Astrocyte (in vitro differentiated cells and primary cell): ENCODE data around the gene NPY5R. TPM values are rescaled to one million over a fixed set of nuclear protein-coding genes. Genes with fewer than 3 reads are reported as not detected.

Experiments used
- DNase-seq: peaks from one replicate; pipeline ENCODE4 v3.0.0-alpha.2; 2010; ENCODE audit warnings: low read depth
- FAIRE-seq: peaks from 2 replicates; lab custom pipeline; 2011; peaks lifted over from hg19 to GRCh38; lab: Jason Lieb, UNC
- H2AFZ ChIP-seq: 2 replicates; pipeline ENCODE4 v1.6.0; 2012; ENCODE audit warnings: low read depth, low read length, inconsistent platforms
- H3K27ac ChIP-seq: 2 replicates; pipeline ENCODE4 v1.5.1; 2011; ENCODE audit warnings: low read depth, low read length, inconsistent platforms
- H3K27me3 ChIP-seq: 2 replicates; pipeline ENCODE4 v1.6.0; 2011; ENCODE audit warnings: low read length, inconsistent platforms; ENCODE audit not compliant: insufficient read depth
- H3K36me3 ChIP-seq: 2 replicates; pipeline ENCODE4 v1.5.1; 2011; ENCODE audit warnings: low read length, inconsistent platforms; ENCODE audit not compliant: insufficient read depth
- H3K4me1 ChIP-seq: 2 replicates; pipeline ENCODE4 v1.5.1; 2011; ENCODE audit warnings: low read length, inconsistent platforms; ENCODE audit not compliant: insufficient read depth
- H3K4me2 ChIP-seq: 2 replicates; pipeline ENCODE4 v1.6.0; 2012; ENCODE audit warnings: low read length, inconsistent platforms
- H3K4me3 ChIP-seq: 2 replicates; pipeline ENCODE4 v1.5.1; 2011; ENCODE audit warnings: low read depth, mild to moderate bottlenecking, low read length, inconsistent platforms; ENCODE audit not compliant: insufficient read depth
- H3K79me2 ChIP-seq: 2 replicates; pipeline ENCODE4 v1.6.0; 2012; ENCODE audit warnings: mild to moderate bottlenecking, low read length, inconsistent platforms; ENCODE audit not compliant: insufficient read depth
- H3K9ac ChIP-seq: 2 replicates; pipeline ENCODE4 v1.6.0; 2012; ENCODE audit warnings: mild to moderate bottlenecking, low read length, inconsistent platforms
- H3K9me3 ChIP-seq: 2 replicates; pipeline ENCODE4 v1.5.1; 2012; ENCODE audit warnings: low read depth, mild to moderate bottlenecking, low read length, inconsistent platforms; ENCODE audit not compliant: insufficient read depth
- H4K20me1 ChIP-seq: 2 replicates; pipeline ENCODE4 v1.6.0; 2012; ENCODE audit warnings: low read length, inconsistent platforms; ENCODE audit not compliant: insufficient read depth
- H3K27ac Mint-ChIP-seq: one replicate; pipeline ENCODE4 v1.8.0; 2021; ENCODE audit warnings: mild to moderate bottlenecking, mixed read lengths; ENCODE audit not compliant: unreplicated experiment
- H3K27me3 Mint-ChIP-seq: one replicate; pipeline ENCODE4 v1.8.0; 2021; ENCODE audit warnings: low read depth, mixed read lengths; ENCODE audit not compliant: unreplicated experiment
- H3K36me3 Mint-ChIP-seq: one replicate; pipeline ENCODE4 v1.8.0; 2021; ENCODE audit warnings: low read depth, mixed read lengths; ENCODE audit not compliant: unreplicated experiment
- H3K4me1 Mint-ChIP-seq: one replicate; pipeline ENCODE4 v1.8.0; 2021; ENCODE audit warnings: low read depth, mixed read lengths; ENCODE audit not compliant: unreplicated experiment
- H3K4me3 Mint-ChIP-seq: one replicate; pipeline ENCODE4 v1.8.0; 2021; ENCODE audit warnings: mild to moderate bottlenecking, moderate library complexity, mixed read lengths; ENCODE audit not compliant: unreplicated experiment
- H3K9me3 Mint-ChIP-seq: one replicate; pipeline ENCODE4 v1.8.0; 2021; ENCODE audit warnings: mild to moderate bottlenecking, mixed read lengths; ENCODE audit not compliant: unreplicated experiment
- EZH2 ChIP-seq: IDR thresholded peaks from 2 replicates; pipeline ENCODE4 v1.6.1; 2012; ENCODE audit warnings: mild to moderate bottlenecking, low read length, inconsistent platforms; ENCODE audit not compliant: insufficient read depth
- total RNA-seq: library from RNA; stranded (reverse); gene quantifications from 2 replicates; pipeline ENCODE4 v1.2.1, GENCODE V29; 2021
- TF ChIP-seq, protein P1 (sequence below): IDR thresholded peaks from 2 replicates; pipeline ENCODE4 v1.5.1; 2011; ENCODE audit warnings: low read depth, mild to moderate bottlenecking, inconsistent platforms, low read length, moderate library complexity; ENCODE audit not compliant: insufficient read depth

Gene NPY5R
- total RNA-seq, 1 donor from 2014 or later = not detected

DNA sequence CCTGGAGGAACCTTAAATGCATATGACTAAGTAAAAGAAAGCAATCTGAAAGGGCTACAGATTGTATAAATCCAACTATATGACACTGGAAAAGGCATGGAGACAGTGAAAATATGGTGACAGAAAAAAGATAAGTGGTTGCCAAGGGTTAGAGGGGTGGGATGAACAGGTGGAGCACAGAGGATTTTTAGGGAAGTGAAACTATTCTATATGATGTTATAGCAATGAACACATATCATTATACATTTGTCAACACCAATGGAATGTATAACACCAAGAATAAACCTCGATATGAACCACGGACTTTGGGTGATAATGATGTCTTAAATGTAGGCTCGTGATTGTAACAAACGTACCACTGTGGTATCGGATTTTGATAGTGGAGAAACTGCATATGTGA is 40.7 kb downstream of the NPY5R start:
- Mint-ChIP-seq H3K4me3 (no peak overlapping the region), H3K27ac (no peak overlapping the region), H3K9me3 (no peaks in the 10 kb centered on the region), H3K27me3 (no peaks in the 10 kb centered on the region), H3K36me3 (no peaks in the 10 kb centered on the region), H3K4me1 (no peaks in the 10 kb centered on the region)
- no peaks in the 10 kb centered on the region for H3K36me3 ChIP-seq
- DNase-seq (no peak), FAIRE-seq (no peak)
- H3K9ac ChIP-seq = no peak overlapping the region
- H3K4me1 ChIP-seq = no peaks in the 10 kb centered on the region
- no peaks in the 10 kb centered on the region for H3K9me3 ChIP-seq
- no peaks in the 10 kb centered on the region for H3K79me2 ChIP-seq
- H3K27ac ChIP-seq = no peak overlapping the region
- TF ChIP-seq EZH2 = no peak
- TF ChIP-seq, protein P1, sequence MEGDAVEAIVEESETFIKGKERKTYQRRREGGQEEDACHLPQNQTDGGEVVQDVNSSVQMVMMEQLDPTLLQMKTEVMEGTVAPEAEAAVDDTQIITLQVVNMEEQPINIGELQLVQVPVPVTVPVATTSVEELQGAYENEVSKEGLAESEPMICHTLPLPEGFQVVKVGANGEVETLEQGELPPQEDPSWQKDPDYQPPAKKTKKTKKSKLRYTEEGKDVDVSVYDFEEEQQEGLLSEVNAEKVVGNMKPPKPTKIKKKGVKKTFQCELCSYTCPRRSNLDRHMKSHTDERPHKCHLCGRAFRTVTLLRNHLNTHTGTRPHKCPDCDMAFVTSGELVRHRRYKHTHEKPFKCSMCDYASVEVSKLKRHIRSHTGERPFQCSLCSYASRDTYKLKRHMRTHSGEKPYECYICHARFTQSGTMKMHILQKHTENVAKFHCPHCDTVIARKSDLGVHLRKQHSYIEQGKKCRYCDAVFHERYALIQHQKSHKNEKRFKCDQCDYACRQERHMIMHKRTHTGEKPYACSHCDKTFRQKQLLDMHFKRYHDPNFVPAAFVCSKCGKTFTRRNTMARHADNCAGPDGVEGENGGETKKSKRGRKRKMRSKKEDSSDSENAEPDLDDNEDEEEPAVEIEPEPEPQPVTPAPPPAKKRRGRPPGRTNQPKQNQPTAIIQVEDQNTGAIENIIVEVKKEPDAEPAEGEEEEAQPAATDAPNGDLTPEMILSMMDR = no peak
- H3K4me3 ChIP-seq = no peak overlapping the region
- no peaks in the 10 kb centered on the region for H4K20me1 ChIP-seq
- no peak overlapping the region for H3K4me2 ChIP-seq
- H2AFZ ChIP-seq = no peak overlapping the region
- H3K27me3 ChIP-seq = no peaks in the 10 kb centered on the region

DNA sequence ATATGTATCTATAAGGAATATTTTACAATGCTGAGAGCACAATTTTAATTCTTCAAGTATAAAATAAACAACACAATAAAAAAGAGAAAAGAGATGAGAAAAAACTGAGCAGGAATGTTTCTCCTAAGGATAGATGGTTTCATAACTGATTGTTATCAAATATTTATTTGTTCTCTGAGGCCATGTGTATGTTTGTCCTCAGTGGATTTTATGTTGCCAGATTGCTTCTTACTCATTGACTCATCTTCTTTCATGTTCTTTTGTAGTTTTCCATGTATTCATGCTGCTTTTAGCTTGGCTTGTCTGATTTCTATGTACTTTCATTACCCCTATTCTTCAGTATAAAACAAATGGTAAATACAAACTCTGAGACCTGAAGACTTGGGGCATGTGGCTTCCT is 41.2 kb downstream of the NPY5R start:
- no peak for FAIRE-seq

DNA sequence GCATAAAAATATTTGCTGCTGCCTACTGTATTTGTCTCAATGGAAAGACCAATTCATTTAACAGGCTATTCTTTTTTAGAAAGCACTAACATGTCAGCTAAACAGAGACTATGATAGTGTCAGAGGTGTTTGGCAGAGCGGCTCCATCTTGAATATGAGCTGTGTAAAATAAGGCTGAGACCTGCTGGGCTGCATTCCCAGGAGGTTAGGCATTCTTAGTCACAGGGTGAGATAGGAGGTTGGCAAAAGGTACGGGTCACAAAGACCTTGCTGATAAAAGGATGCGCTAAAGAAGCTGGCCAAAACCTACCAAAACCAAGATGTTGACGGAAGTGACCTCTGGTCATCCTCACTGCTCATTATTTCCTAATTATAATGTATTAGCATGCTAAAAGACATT is 41.8 kb downstream of the NPY5R start:
- no peak overlapping the region for H3K4me3 ChIP-seq
- Mint-ChIP-seq H3K9me3 (no peaks in the 10 kb centered on the region), H3K36me3 (no peaks in the 10 kb centered on the region), H3K27me3 (no peaks in the 10 kb centered on the region), H3K4me3 (no peak overlapping the region), H3K4me1 (no peaks in the 10 kb centered on the region), H3K27ac (no peak overlapping the region)
- TF ChIP-seq EZH2 = no peak
- TF ChIP-seq, protein P1 = no peak
- no peaks in the 10 kb centered on the region for H3K36me3 ChIP-seq
- H3K79me2 ChIP-seq = no peaks in the 10 kb centered on the region
- H3K4me1 ChIP-seq = no peaks in the 10 kb centered on the region
- H2AFZ ChIP-seq = no peak overlapping the region
- DNase-seq = no peak
- H3K4me2 ChIP-seq = no peak overlapping the region
- H4K20me1 ChIP-seq = no peaks in the 10 kb centered on the region
- no peak overlapping the region for H3K27ac ChIP-seq
- FAIRE-seq = no peak
- no peak overlapping the region for H3K9ac ChIP-seq
- H3K9me3 ChIP-seq = no peaks in the 10 kb centered on the region
- no peaks in the 10 kb centered on the region for H3K27me3 ChIP-seq

More for the DNA sequence above, 41.2 kb downstream of the NPY5R start:
- Mint-ChIP-seq H3K36me3 (no peaks in the 10 kb centered on the region), H3K9me3 (no peaks in the 10 kb centered on the region), H3K27me3 (no peaks in the 10 kb centered on the region), H3K4me1 (no peaks in the 10 kb centered on the region), H3K27ac (no peak overlapping the region), H3K4me3 (no peak overlapping the region)
- H3K4me2 ChIP-seq = no peak overlapping the region
- no peaks in the 10 kb centered on the region for H3K9me3 ChIP-seq
- no peak overlapping the region for H3K4me3 ChIP-seq
- H3K27me3 ChIP-seq = no peaks in the 10 kb centered on the region
- no peaks in the 10 kb centered on the region for H4K20me1 ChIP-seq
- H2AFZ ChIP-seq = no peak overlapping the region
- H3K9ac ChIP-seq = no peak overlapping the region
- TF ChIP-seq EZH2 = no peak
- TF ChIP-seq, protein P1 = no peak
- no peak for DNase-seq
- H3K79me2 ChIP-seq = no peaks in the 10 kb centered on the region
- no peaks in the 10 kb centered on the region for H3K4me1 ChIP-seq
- no peak overlapping the region for H3K27ac ChIP-seq
- H3K36me3 ChIP-seq = no peaks in the 10 kb centered on the region
